ENCODE results near the gene LKAAEAR1. TPM values are rescaled to one million over a fixed set of nuclear protein-coding genes. Genes with fewer than 3 reads are reported as not detected.

The LKAAEAR1 gene
- total RNA-seq, 1 donor, result 0.72 TPM

DNA sequence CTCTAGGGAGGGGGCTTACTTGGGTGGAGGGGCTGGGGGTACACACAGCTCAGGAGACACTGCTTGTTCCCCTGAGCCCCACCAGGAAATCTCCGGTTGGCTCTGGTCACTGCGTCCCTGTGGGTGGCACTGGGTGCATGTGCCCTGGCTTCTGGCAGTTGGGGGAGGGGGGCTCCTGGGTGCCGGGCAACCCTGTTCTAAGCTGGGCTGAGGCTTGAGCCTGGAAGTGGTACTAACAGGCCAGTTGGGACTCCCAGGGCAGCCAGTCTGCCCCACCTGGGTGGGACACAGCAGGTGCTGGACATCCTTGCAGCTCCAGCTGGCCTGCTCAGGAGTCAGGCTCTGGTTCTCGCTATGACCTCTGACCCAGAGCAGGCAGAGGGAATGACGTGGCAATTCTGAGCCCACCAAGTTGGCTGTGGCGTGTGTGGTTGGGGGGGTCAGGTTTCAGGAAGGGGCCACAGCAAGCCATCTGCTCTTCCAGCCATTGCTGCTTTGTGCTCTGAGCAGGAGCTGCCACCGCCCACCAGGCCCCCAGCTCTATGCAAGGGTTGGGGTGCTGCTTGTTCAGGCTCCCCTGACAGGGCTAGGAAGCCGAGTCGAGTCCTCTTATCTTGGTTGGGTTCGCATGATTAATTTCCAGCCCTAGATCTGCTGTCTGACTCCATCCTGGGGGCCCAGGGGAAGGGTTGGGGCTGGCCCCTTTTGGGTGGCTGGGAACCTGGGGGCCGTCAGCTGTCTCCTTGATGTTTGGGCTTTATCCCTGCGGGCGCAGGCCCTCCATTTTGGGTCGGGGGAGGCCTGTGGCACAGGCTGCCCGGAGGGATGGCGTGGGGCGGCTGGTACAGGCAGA lies 47.6 kb downstream of the LKAAEAR1 start:
- no peaks in the 10 kb centered on the region for H3K79me2 ChIP-seq (ENCODE audit: insufficient read depth, low read length)
- no peaks in the 10 kb centered on the region for H3K9me3 ChIP-seq (ENCODE audit: low read depth, low read length)
- H3K4me2 ChIP-seq (ENCODE audit: insufficient read depth, low read length), result no peak overlapping the region
- H2AFZ ChIP-seq (ENCODE audit: low read length), result no peak overlapping the region
- H3K4me3 ChIP-seq (ENCODE audit: insufficient read depth, low read length), result no peak overlapping the region
- H3K4me1 ChIP-seq (ENCODE audit: insufficient read depth, low read length), result no peaks in the 10 kb centered on the region
- no peak overlapping the region for H3K27ac ChIP-seq (ENCODE audit: low read depth, low read length)
- H3K36me3 ChIP-seq (ENCODE audit: insufficient read depth, low read length), result peaks cover 18% of the 10 kb centered on the region
- H3K27me3 ChIP-seq (ENCODE audit: insufficient read depth, low read length), result peaks cover 39% of the 10 kb centered on the region
- TF ChIP-seq, protein P1, sequence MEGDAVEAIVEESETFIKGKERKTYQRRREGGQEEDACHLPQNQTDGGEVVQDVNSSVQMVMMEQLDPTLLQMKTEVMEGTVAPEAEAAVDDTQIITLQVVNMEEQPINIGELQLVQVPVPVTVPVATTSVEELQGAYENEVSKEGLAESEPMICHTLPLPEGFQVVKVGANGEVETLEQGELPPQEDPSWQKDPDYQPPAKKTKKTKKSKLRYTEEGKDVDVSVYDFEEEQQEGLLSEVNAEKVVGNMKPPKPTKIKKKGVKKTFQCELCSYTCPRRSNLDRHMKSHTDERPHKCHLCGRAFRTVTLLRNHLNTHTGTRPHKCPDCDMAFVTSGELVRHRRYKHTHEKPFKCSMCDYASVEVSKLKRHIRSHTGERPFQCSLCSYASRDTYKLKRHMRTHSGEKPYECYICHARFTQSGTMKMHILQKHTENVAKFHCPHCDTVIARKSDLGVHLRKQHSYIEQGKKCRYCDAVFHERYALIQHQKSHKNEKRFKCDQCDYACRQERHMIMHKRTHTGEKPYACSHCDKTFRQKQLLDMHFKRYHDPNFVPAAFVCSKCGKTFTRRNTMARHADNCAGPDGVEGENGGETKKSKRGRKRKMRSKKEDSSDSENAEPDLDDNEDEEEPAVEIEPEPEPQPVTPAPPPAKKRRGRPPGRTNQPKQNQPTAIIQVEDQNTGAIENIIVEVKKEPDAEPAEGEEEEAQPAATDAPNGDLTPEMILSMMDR (IDR thresholded peaks at IDR 0.05; ENCODE audit: extremely low read depth, low read depth, low read length), result no peak
- peaks cover 13% of the 10 kb centered on the region for H4K20me1 ChIP-seq (ENCODE audit: insufficient read depth, low read length)
- peak; percentile 88 for DNase-seq (ENCODE audit: insufficient read length, low spot score, missing footprints)

DNA sequence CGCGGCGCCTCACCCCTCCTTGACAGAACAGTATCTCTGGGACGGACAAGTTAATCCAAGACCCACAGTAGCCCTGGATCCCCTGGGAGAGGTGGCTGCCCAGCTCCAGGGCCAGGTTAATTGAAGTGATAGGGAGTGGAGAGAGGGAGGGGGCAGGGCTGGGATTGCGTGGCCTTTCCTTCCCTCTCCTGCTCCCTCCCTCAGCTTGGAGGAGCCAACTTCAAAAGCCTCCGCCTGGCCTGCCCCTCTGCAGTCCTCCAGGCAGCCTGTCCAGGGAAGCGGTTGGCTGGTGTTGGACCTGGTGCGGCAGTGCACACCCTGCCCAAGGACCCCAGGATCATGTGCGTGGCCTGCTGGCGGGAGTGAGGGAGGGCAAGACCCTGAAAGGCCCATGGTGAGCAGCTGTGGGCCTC lies 48.3 kb downstream of the LKAAEAR1 start, which contains the start of gene C20orf204:
Gene C20orf204, plus strand, starts transcription at position 250 of the 413 bp plus-strand sequence. Its CDS starts 142 bp downstream, at position 392.
- Histone ChIP-seq H3K36me3 (ENCODE audit: insufficient read depth, low read length) (peaks cover 20% of the 10 kb centered on the region), H3K9me3 (ENCODE audit: low read depth, low read length) (no peaks in the 10 kb centered on the region), H3K4me3 (ENCODE audit: insufficient read depth, low read length) (no peak within 1 kb of the TSS), H3K4me1 (ENCODE audit: insufficient read depth, low read length) (no peaks in the 10 kb centered on the region), H3K27me3 (ENCODE audit: insufficient read depth, low read length) (peaks cover 33% of the 10 kb centered on the region), H4K20me1 (ENCODE audit: insufficient read depth, low read length) (peaks cover 13% of the 10 kb centered on the region), H3K4me2 (ENCODE audit: insufficient read depth, low read length) (no peak within 1 kb of the TSS), H2AFZ (ENCODE audit: low read length) (no peak within 1 kb of the TSS), H3K27ac (ENCODE audit: low read depth, low read length) (no peak within 1 kb of the TSS), H3K79me2 (ENCODE audit: insufficient read depth, low read length) (no peaks in the 10 kb centered on the region)
- no peak for DNase-seq (ENCODE audit: insufficient read length, low spot score, missing footprints)
- TF ChIP-seq, protein P1 (IDR thresholded peaks at IDR 0.05; ENCODE audit: extremely low read depth, low read depth, low read length), result no peak

DNA sequence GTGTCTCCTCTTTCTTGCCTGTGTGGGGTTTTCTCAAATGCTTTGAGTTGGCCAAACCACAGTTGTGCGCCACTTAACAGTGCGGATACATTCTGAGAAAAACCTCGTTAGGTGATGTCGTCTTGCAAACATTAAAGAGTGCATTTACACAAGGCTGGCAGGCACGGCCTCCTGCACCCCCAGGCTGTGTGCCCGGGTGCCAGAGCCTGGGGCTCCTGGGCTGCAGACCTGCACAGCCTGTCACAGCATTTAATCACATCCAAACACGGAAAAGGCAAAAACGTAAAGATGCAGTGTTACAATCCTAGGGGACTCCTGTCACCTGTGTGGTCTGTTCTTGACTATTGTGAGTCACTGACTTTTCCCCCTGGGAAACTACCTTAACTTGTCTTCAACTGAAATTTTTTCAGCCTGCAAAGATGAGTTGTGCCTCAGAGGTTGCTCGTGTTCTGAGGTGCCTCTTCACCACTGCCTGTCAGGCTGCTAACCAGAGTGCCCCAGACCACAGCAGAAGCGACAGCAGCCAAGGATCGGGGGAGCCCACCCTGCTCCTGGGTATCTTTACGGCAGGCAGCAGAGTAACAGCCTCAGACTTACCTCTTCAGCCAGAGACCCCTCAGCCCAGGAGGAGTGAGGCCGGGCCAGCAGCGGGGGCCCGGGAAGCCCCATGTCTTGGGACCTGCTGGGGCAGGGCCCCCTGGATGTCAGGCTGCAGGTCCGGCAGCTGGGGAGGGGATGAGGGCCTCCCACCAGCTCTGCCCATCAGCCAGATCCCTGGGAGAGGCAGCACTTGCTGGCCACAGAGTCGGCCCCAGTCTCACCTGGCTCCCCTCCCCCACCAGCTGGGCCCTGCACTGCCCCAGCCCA lies 48.9 kb downstream of the LKAAEAR1 start:
- Histone ChIP-seq H3K27me3 (ENCODE audit: insufficient read depth, low read length) (peaks cover 26% of the 10 kb centered on the region), H3K4me2 (ENCODE audit: insufficient read depth, low read length) (no peak overlapping the region), H3K79me2 (ENCODE audit: insufficient read depth, low read length) (no peaks in the 10 kb centered on the region), H2AFZ (ENCODE audit: low read length) (no peak overlapping the region), H3K4me3 (ENCODE audit: insufficient read depth, low read length) (no peak overlapping the region), H3K9me3 (ENCODE audit: low read depth, low read length) (no peaks in the 10 kb centered on the region), H4K20me1 (ENCODE audit: insufficient read depth, low read length) (peaks cover 14% of the 10 kb centered on the region), H3K36me3 (ENCODE audit: insufficient read depth, low read length) (peaks cover 27% of the 10 kb centered on the region), H3K4me1 (ENCODE audit: insufficient read depth, low read length) (no peaks in the 10 kb centered on the region), H3K27ac (ENCODE audit: low read depth, low read length) (no peak overlapping the region)
- TF ChIP-seq, protein P1 (IDR thresholded peaks at IDR 0.05; ENCODE audit: extremely low read depth, low read depth, low read length), result no peak
- DNase-seq (ENCODE audit: insufficient read length, low spot score, missing footprints), result peak; percentile 86

All from osteoblast (primary cell).